ENCODE data around the gene ESPL1. TPM values are rescaled to one million over a fixed set of nuclear protein-coding genes. Genes with fewer than 3 reads are reported as not detected.

Gene ESPL1
- total RNA-seq, 1 experiment from 2014 or later: 31.1 TPM

DNA sequence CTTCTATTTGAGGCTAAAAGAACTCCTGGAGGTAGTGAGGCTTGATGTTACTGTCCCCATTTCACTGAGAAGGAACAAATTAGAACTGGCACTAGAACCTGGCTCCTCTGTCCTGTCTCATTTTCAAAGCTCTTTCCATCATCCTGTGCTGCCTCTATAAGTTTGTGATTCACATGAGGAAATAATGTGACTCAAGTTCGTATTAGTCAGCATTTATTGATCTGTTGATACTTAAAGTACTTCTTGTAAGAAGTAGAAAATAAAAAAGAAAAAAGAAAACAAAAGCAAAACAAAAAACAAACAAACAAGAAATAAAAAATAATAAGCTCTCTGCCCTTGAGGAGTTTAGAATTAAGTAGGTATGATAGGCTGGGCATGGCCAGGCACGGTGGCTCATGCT, 2.3 kb upstream of the ESPL1 start:
- Mint-ChIP-seq H3K27ac (ENCODE audit: unreplicated experiment) (no peak overlapping the region), H3K4me3 (ENCODE audit: low read depth, unreplicated experiment) (no peak overlapping the region), H3K4me1 (ENCODE audit: low read depth, unreplicated experiment) (peaks cover 15% of the 10 kb centered on the region), H3K9me3 (ENCODE audit: low read depth, unreplicated experiment) (no peaks in the 10 kb centered on the region), H3K36me3 (ENCODE audit: insufficient read depth, unreplicated experiment) (peaks cover 27% of the 10 kb centered on the region), H3K27me3 (ENCODE audit: unreplicated experiment) (no peaks in the 10 kb centered on the region)
- TF ChIP-seq CTCF (IDR thresholded peaks at IDR 0.05; ENCODE audit: unreplicated experiment): no peak
- intact Hi-C loops (cut with micrococcal nuclease; ENCODE audit: unreplicated experiment): loop anchor here (5.0 kb wide), 1 partner anchor 53 kb away; no protein-coding TSS in a partner anchor
- CTCF ChIA-PET: interaction anchor here (0.5 to 2.1 kb wide), 4 partner anchors 14 to 186 kb away, joined by 3 to 6 read pairs (median 3); partner anchors contain the start of gene SPRYD3
- no peak for DNase-seq
- no TSS peak for BruUV-seq (replicated peaks)

GRCh38 chr12:53267306-53267998, 647 bp upstream of the ESPL1 start:
- CTCF ChIA-PET: interaction anchor here (0.6 to 2.1 kb wide), 8 partner anchors 16 to 213 kb away, joined by 3 to 8 read pairs (median 4); a partner anchor contains a TSS
- Mint-ChIP-seq H3K9me3 (ENCODE audit: low read depth, unreplicated experiment) (no peaks in the 10 kb centered on the region), H3K27me3 (ENCODE audit: unreplicated experiment) (no peaks in the 10 kb centered on the region), H3K4me3 (ENCODE audit: low read depth, unreplicated experiment) (peak overlapping the region; percentile 87), H3K27ac (ENCODE audit: unreplicated experiment) (peak overlapping the region; percentile 64), H3K4me1 (ENCODE audit: low read depth, unreplicated experiment) (peaks cover 15% of the 10 kb centered on the region), H3K36me3 (ENCODE audit: insufficient read depth, unreplicated experiment) (peaks cover 36% of the 10 kb centered on the region)
- no TSS peak for BruUV-seq (replicated peaks)
- intact Hi-C loops (cut with micrococcal nuclease; ENCODE audit: unreplicated experiment): loop anchor here (5.0 kb wide), 1 partner anchor 55 kb away; no protein-coding TSS in a partner anchor
- TF ChIP-seq CTCF (IDR thresholded peaks at IDR 0.05; ENCODE audit: unreplicated experiment): no peak
- DNase-seq: peak; percentile 4

DNA sequence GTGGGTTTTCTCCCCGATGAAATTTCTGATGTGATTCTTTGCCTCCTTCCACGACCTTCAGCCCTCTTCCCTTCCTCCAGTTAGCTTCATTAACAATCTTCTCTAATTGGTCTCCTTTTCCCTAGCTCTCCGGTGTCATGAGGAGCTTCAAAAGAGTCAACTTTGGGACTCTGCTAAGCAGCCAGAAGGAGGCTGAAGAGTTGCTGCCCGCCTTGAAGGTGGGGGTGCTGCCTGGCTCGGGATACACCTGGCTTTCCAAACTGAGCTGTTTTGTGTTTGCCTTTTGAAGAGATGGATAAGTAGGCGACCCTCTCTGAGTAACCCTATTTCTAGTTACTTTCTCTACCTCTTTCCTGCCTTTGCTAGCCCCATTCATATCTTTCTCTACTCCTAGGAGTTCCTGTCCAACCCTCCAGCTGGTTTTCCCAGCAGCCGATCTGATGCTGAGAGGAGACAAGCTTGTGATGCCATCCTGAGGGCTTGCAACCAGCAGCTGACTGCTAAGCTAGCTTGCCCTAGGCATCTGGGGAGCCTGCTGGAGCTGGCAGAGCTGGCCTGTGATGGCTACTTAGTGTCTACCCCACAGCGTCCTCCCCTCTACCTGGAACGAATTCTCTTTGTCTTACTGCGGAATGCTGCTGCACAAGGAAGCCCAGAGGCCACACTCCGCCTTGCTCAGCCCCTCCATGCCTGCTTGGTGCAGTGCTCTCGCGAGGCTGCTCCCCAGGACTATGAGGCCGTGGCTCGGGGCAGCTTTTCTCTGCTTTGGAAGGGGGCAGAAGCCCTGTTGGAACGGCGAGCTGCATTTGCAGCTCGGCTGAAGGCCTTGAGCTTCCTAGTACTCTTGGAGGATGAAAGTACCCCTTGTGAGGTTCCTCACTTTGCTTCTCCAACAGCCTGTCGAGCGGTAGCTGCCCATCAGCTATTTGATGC, 797 bp downstream of the ESPL1 start:
- TF ChIP-seq CTCF (IDR thresholded peaks at IDR 0.05; ENCODE audit: unreplicated experiment): no peak
- CTCF ChIA-PET: interaction anchor here (0.8 to 2.0 kb wide), 5 partner anchors 9 to 55 kb away, joined by 3 to 8 read pairs (median 4); no protein-coding TSS in a partner anchor
- no peak for DNase-seq
- H3K36me3 Mint-ChIP-seq (ENCODE audit: insufficient read depth, unreplicated experiment): peaks cover 36% of the 10 kb centered on the region
- H3K9me3 Mint-ChIP-seq (ENCODE audit: low read depth, unreplicated experiment): no peaks in the 10 kb centered on the region
- peak overlapping the region; percentile 87 for H3K4me3 Mint-ChIP-seq (ENCODE audit: low read depth, unreplicated experiment)
- peak overlapping the region; percentile 60 for H3K27ac Mint-ChIP-seq (ENCODE audit: unreplicated experiment)
- TSS peak; percentile 82 for BruUV-seq (replicated peaks)
- intact Hi-C loops (cut with micrococcal nuclease; ENCODE audit: unreplicated experiment): loop anchor here (5.0 kb wide), 1 partner anchor 57 kb away; no protein-coding TSS in a partner anchor
- no peaks in the 10 kb centered on the region for H3K27me3 Mint-ChIP-seq (ENCODE audit: unreplicated experiment)
- peaks cover 15% of the 10 kb centered on the region for H3K4me1 Mint-ChIP-seq (ENCODE audit: low read depth, unreplicated experiment)

DNA sequence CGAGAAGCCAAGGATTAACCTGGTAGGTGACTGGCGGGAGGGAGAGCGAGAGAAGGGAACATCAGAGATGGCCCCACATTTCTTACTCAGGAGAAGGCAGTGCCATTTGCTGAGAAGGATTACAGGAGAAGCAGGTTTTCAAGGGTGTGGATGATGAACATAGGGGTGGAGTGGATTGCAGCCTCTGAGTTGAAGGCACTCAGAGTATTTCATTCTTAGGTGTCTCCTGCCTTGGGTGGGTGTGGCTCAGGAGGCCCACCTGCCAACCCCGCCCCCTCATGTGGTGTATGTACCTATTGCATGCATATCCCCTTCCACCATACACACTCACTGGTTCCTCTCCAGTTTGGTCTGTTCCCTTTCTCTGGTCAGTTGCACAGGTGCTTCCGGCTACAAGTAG, 6.3 kb downstream of the ESPL1 start:
- TF ChIP-seq CTCF (IDR thresholded peaks at IDR 0.05; ENCODE audit: unreplicated experiment): no peak
- Mint-ChIP-seq H3K27ac (ENCODE audit: unreplicated experiment) (no peak overlapping the region), H3K27me3 (ENCODE audit: unreplicated experiment) (no peaks in the 10 kb centered on the region), H3K9me3 (ENCODE audit: low read depth, unreplicated experiment) (no peaks in the 10 kb centered on the region), H3K4me3 (ENCODE audit: low read depth, unreplicated experiment) (no peak overlapping the region), H3K4me1 (ENCODE audit: low read depth, unreplicated experiment) (peaks cover under 1% of the 10 kb centered on the region), H3K36me3 (ENCODE audit: insufficient read depth, unreplicated experiment) (peaks cover 27% of the 10 kb centered on the region)
- intact Hi-C loops (cut with micrococcal nuclease; ENCODE audit: unreplicated experiment): no loop called here
- no TSS peak for BruUV-seq (replicated peaks)
- no peak for DNase-seq
- CTCF ChIA-PET: no interaction called here
